Gastrocnemius medialis (tissue), 4 donors: ENCODE measurements around the gene REST. TPM values are rescaled to one million over a fixed set of nuclear protein-coding genes. Genes with fewer than 3 reads are reported as not detected.

ENCODE experiments used
- ATAC-seq, 2 donors: fragments of 150-250 bp; one replicate each; pipeline ENCODE4 v1.9.1; 2016
- DNase-seq, 2 donors: peaks; one replicate each; pipeline ENCODE4 v3.0.0-alpha.2; 2019
- H3K27ac ChIP-seq, 4 donors: fragments of 200-600 bp; sonication (generic); 1 replicate in 1 of 4; 2 replicates in 3 of 4; pipeline ENCODE4 v1.5.1; 2016 to 2018; ENCODE audit warnings: mild to moderate bottlenecking in 2 of 4, moderate library complexity in 1 of 4
- H3K27me3 ChIP-seq, 3 donors: fragments of 200-600 bp; sonication (generic) in 2 of 3; 1 replicate in 1 of 3; 2 replicates in 2 of 3; pipeline versions ENCODE4 v1.5.1 to v1.6.0; 2016 to 2019; ENCODE audit warnings: mild to moderate bottlenecking in 1 of 3, moderate library complexity in 1 of 3
- H3K36me3 ChIP-seq, 2 donors: fragments of 200-600 bp; sonication (generic) in 1 of 2; one replicate each; pipeline ENCODE4 v1.5.1; 2017 to 2018
- H3K4me1 ChIP-seq, 2 donors: fragments of 200-600 bp; sonication (generic) in 1 of 2; one replicate each; pipeline ENCODE4 v1.5.1; 2016 to 2017; ENCODE audit warnings: mild to moderate bottlenecking in 2 of 2
- H3K4me3 ChIP-seq, 4 donors: fragments of 200-600 bp; sonication (generic) in 3 of 4; 1 replicate in 1 of 4; 2 replicates in 3 of 4; pipeline ENCODE4 v1.5.1; 2016 to 2019; ENCODE audit warnings: mild to moderate bottlenecking in 2 of 4
- H3K9me3 ChIP-seq, 3 donors: fragments of 200-600 bp; sonication (generic) in 2 of 3; 1 replicate in 1 of 3; 2 replicates in 2 of 3; pipeline ENCODE4 v1.5.1; 2016 to 2019
- CTCF ChIP-seq, 5 experiments: fragments of 450-650 bp in 3 of 5; fragments of 200-600 bp in 2 of 5; sonication (generic) in 2 of 5; IDR thresholded peaks in 4 of 5; conservative IDR thresholded peaks in 1 of 5; 1 replicate in 4 of 5; 2 replicates in 1 of 5; pipeline ENCODE4 v1.5.1; 2016 to 2019; ENCODE audit warnings: antibody characterized with exemption in 5 of 5, mild to moderate bottlenecking in 3 of 5, moderate library complexity in 3 of 5
- POLR2A ChIP-seq, 2 donors: fragments of 450-650 bp; IDR thresholded peaks; one replicate each; pipeline ENCODE4 v1.6.1; 2017; ENCODE audit warnings: antibody characterized with exemption in 2 of 2, mild to moderate bottlenecking in 2 of 2, moderate library complexity in 2 of 2
- in situ Hi-C, 4 donors: fragments of 200-750 bp; cut with MboI; loops; one replicate each; pipeline versions ENCODE4 v1.15.0 to v1.8.0; 2017; ENCODE audit warnings: low sequenced_read_pairs in 4 of 4
- intact Hi-C: fragments of 100-400 bp; cut with DNase I; formaldehyde crosslinking; loops from one replicate; pipeline ENCODE4 v1.15.1; 2023; ENCODE audit warnings: low total_unique reads
- total RNA-seq, 4 donors: library from RNA; depleted of rRNA; stranded (reverse); fragments of >200 nt; gene quantifications; one replicate each; pipeline versions ENCODE4 v1.1.0 to v1.2.3, GENCODE V29; 2016

REST gene
- total RNA-seq, 4 donors from 2014 or later: 17.9 to 22.6 (median 20.0) TPM

DNA sequence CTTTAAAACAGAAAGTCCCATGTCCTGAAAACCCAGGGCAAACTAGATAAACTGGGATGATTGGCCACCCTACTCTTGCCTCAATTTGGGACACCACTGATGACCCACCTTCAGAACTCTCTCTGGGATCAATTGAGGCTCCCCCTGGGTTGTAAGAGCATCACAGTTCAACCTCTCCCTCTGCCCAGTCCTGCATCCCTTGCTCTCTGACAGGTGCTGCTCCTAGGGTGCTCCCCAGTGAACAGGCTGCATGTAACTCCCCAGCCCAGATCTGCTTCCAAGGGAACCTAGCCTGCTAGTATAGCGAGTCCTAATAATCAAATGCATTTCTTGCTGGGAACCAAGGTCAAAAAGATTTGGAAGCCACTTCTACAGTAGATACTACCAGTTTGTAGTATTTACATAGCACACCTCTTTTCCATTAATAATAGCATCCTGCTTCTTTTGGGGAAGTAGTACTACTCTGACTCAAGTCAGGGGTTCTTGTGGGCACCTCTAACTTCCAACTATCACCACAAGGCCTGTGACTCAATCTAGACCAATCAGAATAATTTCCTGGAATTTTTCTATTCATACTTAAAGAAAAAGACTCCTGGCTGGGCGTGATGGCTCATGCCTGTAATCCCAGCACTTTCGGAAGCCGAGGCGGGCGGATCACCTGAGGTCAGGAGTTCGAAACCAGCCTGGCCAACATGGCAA, 44.1 kb upstream of the REST start:
- intact Hi-C loops: no loop called here
- Histone ChIP-seq H3K27me3 (no peaks in the 10 kb centered on the region), H3K4me3 (no peak overlapping the region), H3K9me3 (no peaks in the 10 kb centered on the region), H3K4me1 (no peaks in the 10 kb centered on the region), H3K27ac (no peak overlapping the region), H3K36me3 (no peaks in the 10 kb centered on the region)
- no peak for ATAC-seq
- in situ Hi-C loops: no loop called here
- TF ChIP-seq POLR2A (IDR thresholded peaks at IDR 0.05): no peak
- no peak for TF ChIP-seq CTCF (IDR thresholded peaks at IDR 0.05 in 4 of 5, conservative IDR thresholded peaks at IDR 0.05 in 1 of 5)
- DNase-seq: no peak

DNA sequence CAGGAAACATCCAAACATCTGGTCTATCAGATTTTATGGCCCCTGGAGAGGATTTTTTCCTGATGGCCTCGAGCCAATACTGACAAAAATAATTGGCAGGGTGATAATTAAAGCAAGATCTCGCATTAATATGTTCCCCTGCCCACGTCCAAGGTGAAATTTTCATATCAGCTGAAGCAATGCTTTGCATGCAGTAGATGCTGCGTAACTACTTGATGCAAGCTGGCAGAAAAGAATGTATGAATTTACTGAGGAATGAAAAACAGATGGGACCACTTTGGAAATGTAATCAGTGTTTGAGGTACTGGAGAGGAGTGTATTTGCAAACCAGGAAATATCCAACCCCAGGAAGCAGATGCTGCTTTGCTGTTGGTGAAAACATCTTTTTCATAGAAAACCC, 36.8 kb upstream of the REST start:
- Histone ChIP-seq H3K27me3 (no peaks in the 10 kb centered on the region), H3K27ac (no peak overlapping the region), H3K9me3 (no peaks in the 10 kb centered on the region), H3K4me1 (no peaks in the 10 kb centered on the region), H3K36me3 (no peaks in the 10 kb centered on the region), H3K4me3 (no peak overlapping the region)
- intact Hi-C loops: no loop called here
- TF ChIP-seq POLR2A (IDR thresholded peaks at IDR 0.05) (no peak), CTCF (IDR thresholded peaks at IDR 0.05 in 4 of 5, conservative IDR thresholded peaks at IDR 0.05 in 1 of 5) (no peak)
- in situ Hi-C loops: no loop called here
- ATAC-seq (no peak), DNase-seq (no peak)

DNA sequence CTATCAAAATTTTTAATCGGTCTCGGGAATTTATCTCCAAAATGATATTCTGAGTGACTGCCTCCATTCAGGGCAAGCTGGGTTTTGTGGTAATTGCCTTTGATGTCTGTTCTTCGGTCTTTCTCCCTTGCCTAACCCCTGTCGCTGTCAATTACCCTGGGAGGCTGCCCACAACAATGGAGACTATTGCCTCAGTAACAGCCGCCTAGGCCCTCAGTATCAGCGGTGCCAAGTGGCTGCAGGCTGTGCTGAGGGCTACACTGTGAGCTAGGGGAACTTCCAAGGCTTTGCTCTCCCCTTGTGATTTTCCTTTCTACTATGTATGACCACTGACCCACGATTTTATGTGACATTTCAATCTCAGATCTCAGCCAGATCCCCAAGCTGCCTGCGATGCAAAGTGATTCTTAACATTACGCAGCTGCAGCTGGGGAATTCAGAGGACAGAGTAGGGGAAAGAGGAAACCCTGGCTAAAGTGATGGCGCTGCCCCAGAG, 36.3 kb upstream of the REST start:
- no peaks in the 10 kb centered on the region for H3K9me3 ChIP-seq
- no peaks in the 10 kb centered on the region for H3K4me1 ChIP-seq
- in situ Hi-C loops: no loop called here
- no peak overlapping the region for H3K4me3 ChIP-seq
- no peak for TF ChIP-seq CTCF (IDR thresholded peaks at IDR 0.05 in 4 of 5, conservative IDR thresholded peaks at IDR 0.05 in 1 of 5)
- TF ChIP-seq POLR2A (IDR thresholded peaks at IDR 0.05): no peak
- H3K27ac ChIP-seq: no peak overlapping the region
- no peaks in the 10 kb centered on the region for H3K36me3 ChIP-seq
- no peaks in the 10 kb centered on the region for H3K27me3 ChIP-seq
- no peak for DNase-seq
- intact Hi-C loops: no loop called here
- ATAC-seq: no peak

DNA sequence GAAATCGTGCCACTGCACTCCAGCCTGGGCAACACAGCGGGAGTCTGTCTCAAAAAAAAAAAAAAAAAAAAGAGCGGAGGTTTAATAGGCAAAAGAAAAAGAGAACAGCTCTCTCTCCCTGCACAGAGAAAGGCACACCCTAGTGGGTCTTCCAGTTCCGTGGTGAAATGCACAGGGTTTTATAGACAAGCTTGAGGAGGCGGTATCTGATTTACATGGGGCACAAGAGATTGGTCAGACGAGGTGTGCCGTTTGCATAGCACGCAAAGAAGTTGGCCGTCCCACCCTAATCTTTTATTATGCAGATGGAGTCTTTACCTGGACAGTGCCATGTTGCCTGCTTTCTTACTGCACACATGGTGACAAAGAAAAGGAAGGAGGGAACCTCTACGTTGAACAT, 33.5 kb upstream of the REST start:
- ATAC-seq: no peak
- Histone ChIP-seq H3K36me3 (no peaks in the 10 kb centered on the region), H3K4me3 (no peak overlapping the region), H3K27me3 (no peaks in the 10 kb centered on the region), H3K9me3 (no peaks in the 10 kb centered on the region), H3K4me1 (no peaks in the 10 kb centered on the region), H3K27ac (no peak overlapping the region)
- TF ChIP-seq POLR2A (IDR thresholded peaks at IDR 0.05) (no peak), CTCF (IDR thresholded peaks at IDR 0.05 in 4 of 5, conservative IDR thresholded peaks at IDR 0.05 in 1 of 5) (no peak)
- intact Hi-C loops (no loop called here), in situ Hi-C loops (no loop called here)
- DNase-seq: no peak

DNA sequence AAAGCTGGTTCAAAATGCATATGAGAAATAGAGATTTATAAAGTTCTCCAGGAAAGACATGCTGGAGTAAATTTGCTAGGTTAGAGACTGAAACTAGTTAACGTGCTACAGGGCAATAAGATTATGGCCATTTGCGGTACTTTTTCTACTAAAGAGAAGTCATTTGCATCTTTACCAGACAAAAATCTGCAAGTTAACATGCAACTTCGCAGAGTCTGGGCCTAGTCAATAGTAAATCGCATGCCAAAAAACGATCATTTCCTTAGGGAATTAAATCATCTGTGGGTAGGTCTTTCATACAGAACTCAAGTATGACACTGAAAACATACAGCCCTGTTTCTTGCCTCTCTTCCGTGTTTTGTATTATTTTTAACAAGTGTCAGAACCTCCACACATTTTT, 32.8 kb upstream of the REST start:
- no peak overlapping the region for H3K27ac ChIP-seq
- H3K27me3 ChIP-seq: no peaks in the 10 kb centered on the region
- H3K4me1 ChIP-seq: no peaks in the 10 kb centered on the region
- DNase-seq: no peak
- H3K9me3 ChIP-seq: no peaks in the 10 kb centered on the region
- TF ChIP-seq CTCF (IDR thresholded peaks at IDR 0.05 in 4 of 5, conservative IDR thresholded peaks at IDR 0.05 in 1 of 5) (no peak), POLR2A (IDR thresholded peaks at IDR 0.05) (no peak)
- in situ Hi-C loops: no loop called here
- ATAC-seq: no peak
- H3K36me3 ChIP-seq: no peaks in the 10 kb centered on the region
- no peak overlapping the region for H3K4me3 ChIP-seq
- intact Hi-C loops: no loop called here
